Astrocyte (in vitro differentiated cells and primary cell): ENCODE measurements around the gene HMGN1. TPM values are rescaled to one million over a fixed set of nuclear protein-coding genes. Genes with fewer than 3 reads are reported as not detected.
A peak's percentile ranks its signal among the peaks of the same experiment; 100 is the strongest.

Experiments used
- DNase-seq: peaks from one replicate; pipeline ENCODE4 v3.0.0-alpha.2; 2010; ENCODE audit warnings: low read depth
- FAIRE-seq: peaks from 2 replicates; lab custom pipeline; 2011; peaks lifted over from hg19 to GRCh38; lab: Jason Lieb, UNC
- H2AFZ ChIP-seq: 2 replicates; pipeline ENCODE4 v1.6.0; 2012; ENCODE audit warnings: low read depth, low read length, inconsistent platforms
- H3K27ac ChIP-seq: 2 replicates; pipeline ENCODE4 v1.5.1; 2011; ENCODE audit warnings: low read depth, low read length, inconsistent platforms
- H3K27me3 ChIP-seq: 2 replicates; pipeline ENCODE4 v1.6.0; 2011; ENCODE audit warnings: low read length, inconsistent platforms; ENCODE audit not compliant: insufficient read depth
- H3K36me3 ChIP-seq: 2 replicates; pipeline ENCODE4 v1.5.1; 2011; ENCODE audit warnings: low read length, inconsistent platforms; ENCODE audit not compliant: insufficient read depth
- H3K4me1 ChIP-seq: 2 replicates; pipeline ENCODE4 v1.5.1; 2011; ENCODE audit warnings: low read length, inconsistent platforms; ENCODE audit not compliant: insufficient read depth
- H3K4me2 ChIP-seq: 2 replicates; pipeline ENCODE4 v1.6.0; 2012; ENCODE audit warnings: low read length, inconsistent platforms
- H3K4me3 ChIP-seq: 2 replicates; pipeline ENCODE4 v1.5.1; 2011; ENCODE audit warnings: low read depth, mild to moderate bottlenecking, low read length, inconsistent platforms; ENCODE audit not compliant: insufficient read depth
- H3K79me2 ChIP-seq: 2 replicates; pipeline ENCODE4 v1.6.0; 2012; ENCODE audit warnings: mild to moderate bottlenecking, low read length, inconsistent platforms; ENCODE audit not compliant: insufficient read depth
- H3K9ac ChIP-seq: 2 replicates; pipeline ENCODE4 v1.6.0; 2012; ENCODE audit warnings: mild to moderate bottlenecking, low read length, inconsistent platforms
- H3K9me3 ChIP-seq: 2 replicates; pipeline ENCODE4 v1.5.1; 2012; ENCODE audit warnings: low read depth, mild to moderate bottlenecking, low read length, inconsistent platforms; ENCODE audit not compliant: insufficient read depth
- H4K20me1 ChIP-seq: 2 replicates; pipeline ENCODE4 v1.6.0; 2012; ENCODE audit warnings: low read length, inconsistent platforms; ENCODE audit not compliant: insufficient read depth
- H3K27ac Mint-ChIP-seq: one replicate; pipeline ENCODE4 v1.8.0; 2021; ENCODE audit warnings: mild to moderate bottlenecking, mixed read lengths; ENCODE audit not compliant: unreplicated experiment
- H3K27me3 Mint-ChIP-seq: one replicate; pipeline ENCODE4 v1.8.0; 2021; ENCODE audit warnings: low read depth, mixed read lengths; ENCODE audit not compliant: unreplicated experiment
- H3K36me3 Mint-ChIP-seq: one replicate; pipeline ENCODE4 v1.8.0; 2021; ENCODE audit warnings: low read depth, mixed read lengths; ENCODE audit not compliant: unreplicated experiment
- H3K4me1 Mint-ChIP-seq: one replicate; pipeline ENCODE4 v1.8.0; 2021; ENCODE audit warnings: low read depth, mixed read lengths; ENCODE audit not compliant: unreplicated experiment
- H3K4me3 Mint-ChIP-seq: one replicate; pipeline ENCODE4 v1.8.0; 2021; ENCODE audit warnings: mild to moderate bottlenecking, moderate library complexity, mixed read lengths; ENCODE audit not compliant: unreplicated experiment
- H3K9me3 Mint-ChIP-seq: one replicate; pipeline ENCODE4 v1.8.0; 2021; ENCODE audit warnings: mild to moderate bottlenecking, mixed read lengths; ENCODE audit not compliant: unreplicated experiment
- CTCF ChIP-seq: IDR thresholded peaks from 2 replicates; pipeline ENCODE4 v1.5.1; 2011; ENCODE audit warnings: low read depth, mild to moderate bottlenecking, inconsistent platforms, low read length, moderate library complexity; ENCODE audit not compliant: insufficient read depth
- EZH2 ChIP-seq: IDR thresholded peaks from 2 replicates; pipeline ENCODE4 v1.6.1; 2012; ENCODE audit warnings: mild to moderate bottlenecking, low read length, inconsistent platforms; ENCODE audit not compliant: insufficient read depth
- total RNA-seq: library from RNA; stranded (reverse); gene quantifications from 2 replicates; pipeline ENCODE4 v1.2.1, GENCODE V29; 2021

Gene HMGN1
- total RNA-seq, 1 donor from 2014 or later: 272 TPM

DNA sequence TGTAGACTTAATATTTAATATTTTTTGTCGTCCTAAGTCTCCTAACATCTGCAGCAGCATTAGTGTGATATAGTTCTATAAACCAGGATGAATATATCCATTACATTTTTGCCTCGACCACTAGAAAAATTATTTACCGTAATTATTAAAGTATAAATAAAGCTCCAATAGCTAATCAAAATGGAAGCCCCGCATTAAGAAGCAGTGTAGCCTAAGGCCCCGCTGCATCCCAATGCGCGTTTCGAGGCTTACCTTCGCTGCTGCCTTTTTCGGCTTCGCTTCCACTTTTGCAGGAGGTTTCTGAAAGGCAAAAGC lies 891 bp downstream of the HMGN1 start:
- Histone ChIP-seq H3K79me2 (peaks cover 48% of the 10 kb centered on the region), H4K20me1 (peaks cover 52% of the 10 kb centered on the region), H3K4me3 (peak overlapping the region; percentile 94), H3K4me1 (peaks cover 20% of the 10 kb centered on the region), H3K9me3 (no peaks in the 10 kb centered on the region), H3K4me2 (peak overlapping the region; percentile 90), H3K36me3 (peaks cover 35% of the 10 kb centered on the region), H3K27ac (peak overlapping the region; percentile 91), H3K27me3 (no peaks in the 10 kb centered on the region), H2AFZ (peak overlapping the region; percentile 27), H3K9ac (peak overlapping the region; percentile 99)
- no peaks in the 10 kb centered on the region for H3K27me3 Mint-ChIP-seq
- DNase-seq (no peak), FAIRE-seq (no peak)
- H3K4me3 Mint-ChIP-seq: peak overlapping the region; percentile 88
- no peaks in the 10 kb centered on the region for H3K9me3 Mint-ChIP-seq
- no peak for TF ChIP-seq EZH2
- TF ChIP-seq CTCF: no peak
- H3K27ac Mint-ChIP-seq: peak overlapping the region; percentile 62
- peaks cover 15% of the 10 kb centered on the region for H3K4me1 Mint-ChIP-seq
- H3K36me3 Mint-ChIP-seq: peaks cover 11% of the 10 kb centered on the region

- peak overlapping the region; percentile 91 for H3K27ac ChIP-seq
- H3K9me3 ChIP-seq: no peaks in the 10 kb centered on the region
- Mint-ChIP-seq H3K27ac (peak overlapping the region; percentile 20), H3K27me3 (no peaks in the 10 kb centered on the region), H3K4me1 (peaks cover 15% of the 10 kb centered on the region), H3K9me3 (no peaks in the 10 kb centered on the region), H3K4me3 (peak overlapping the region; percentile 88), H3K36me3 (peaks cover 11% of the 10 kb centered on the region)
- H3K27me3 ChIP-seq: no peaks in the 10 kb centered on the region
- FAIRE-seq (no peak), DNase-seq (no peak)
- H3K9ac ChIP-seq: peak overlapping the region; percentile 99
- peak overlapping the region; percentile 94 for H3K4me3 ChIP-seq
- peaks cover 37% of the 10 kb centered on the region for H3K36me3 ChIP-seq
- TF ChIP-seq EZH2: no peak
- TF ChIP-seq CTCF: no peak
- peak overlapping the region; percentile 90 for H3K4me2 ChIP-seq
- H4K20me1 ChIP-seq: peaks cover 52% of the 10 kb centered on the region
- no peak overlapping the region for H2AFZ ChIP-seq
- H3K4me1 ChIP-seq: peaks cover 20% of the 10 kb centered on the region
- H3K79me2 ChIP-seq: peaks cover 48% of the 10 kb centered on the region
These were observed 1.4 kb downstream of the HMGN1 start for GRCh38 chr21:39347537-39347936.

GRCh38 chr21:39346671-39347331 lies 2.1 kb downstream of the HMGN1 start:
- Mint-ChIP-seq H3K4me1 (peaks cover 15% of the 10 kb centered on the region), H3K27ac (no peak overlapping the region), H3K27me3 (no peaks in the 10 kb centered on the region)

More at GRCh38 chr21:39346671-39347331, 2.1 kb downstream of the HMGN1 start:
- H3K27ac ChIP-seq: no peak overlapping the region
- Mint-ChIP-seq H3K4me3 (peak overlapping the region; percentile 88), H3K36me3 (peaks cover 13% of the 10 kb centered on the region), H3K9me3 (no peaks in the 10 kb centered on the region)
- H3K79me2 ChIP-seq: peaks cover 48% of the 10 kb centered on the region
- no peak for DNase-seq
- no peaks in the 10 kb centered on the region for H3K27me3 ChIP-seq
- H3K36me3 ChIP-seq: peaks cover 37% of the 10 kb centered on the region
- no peak overlapping the region for H2AFZ ChIP-seq
- TF ChIP-seq EZH2: no peak
- no peak for TF ChIP-seq CTCF
- H3K4me1 ChIP-seq: peaks cover 20% of the 10 kb centered on the region
- no peak for FAIRE-seq
- H3K4me3 ChIP-seq: peak overlapping the region; percentile 94
- peak overlapping the region; percentile 90 for H3K4me2 ChIP-seq
- peak overlapping the region; percentile 99 for H3K9ac ChIP-seq
- no peaks in the 10 kb centered on the region for H3K9me3 ChIP-seq
- peaks cover 53% of the 10 kb centered on the region for H4K20me1 ChIP-seq
